OCI-LY7 (cell line): ENCODE measurements around the gene PAK1.

Source experiments
- CTCF ChIP-seq: fragments of 200-600 bp; sonication (generic); conservative IDR thresholded peaks from 2 replicates; pipeline ENCODE4 v1.5.1; 2014; ENCODE audit warnings: mild to moderate bottlenecking, antibody characterized with exemption, low read length, moderate library complexity, mixed read lengths
- EZH2phosphoT487 ChIP-seq: fragments of 200-600 bp; sonication (generic); IDR thresholded peaks from 2 replicates; pipeline ENCODE4 v1.6.1; 2018; ENCODE audit warnings: low read depth, borderline replicate concordance, mild to moderate bottlenecking, mixed run types, antibody characterized with exemption, low read length, moderate library complexity, mixed read lengths

DNA sequence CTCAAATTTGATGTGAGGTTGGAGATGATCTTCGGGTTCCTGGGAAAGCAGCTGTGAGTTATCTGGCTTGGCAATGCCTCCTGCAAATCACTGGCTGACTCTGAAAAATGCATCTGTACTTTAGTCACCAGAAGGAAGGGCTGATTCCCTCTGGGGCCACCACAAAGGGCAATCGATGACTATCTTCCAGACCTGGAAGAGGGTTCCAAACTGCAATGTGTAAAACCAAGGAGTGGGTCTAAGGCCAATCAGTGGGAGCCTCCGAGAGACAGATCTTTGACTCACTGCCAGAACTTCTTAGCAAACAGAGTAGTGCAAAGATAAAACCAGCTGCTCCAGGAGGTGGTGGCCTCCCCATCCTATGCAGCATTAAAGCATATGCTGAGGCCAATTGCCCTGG lies 29.1 kb upstream of the PAK1 start:
- TF ChIP-seq CTCF = no peak
- no peak for TF ChIP-seq EZH2phosphoT487
